Endothelial cell of hepatic sinusoid (primary cell): ENCODE measurements around the gene HOXB7.

Source experiments
- in situ Hi-C: cut with HindIII; loops from 2 replicates; pipeline ENCODE4 v1.10.0; 2017; ENCODE audit warnings: low sequenced_read_pairs

The HOXB7 gene

DNA sequence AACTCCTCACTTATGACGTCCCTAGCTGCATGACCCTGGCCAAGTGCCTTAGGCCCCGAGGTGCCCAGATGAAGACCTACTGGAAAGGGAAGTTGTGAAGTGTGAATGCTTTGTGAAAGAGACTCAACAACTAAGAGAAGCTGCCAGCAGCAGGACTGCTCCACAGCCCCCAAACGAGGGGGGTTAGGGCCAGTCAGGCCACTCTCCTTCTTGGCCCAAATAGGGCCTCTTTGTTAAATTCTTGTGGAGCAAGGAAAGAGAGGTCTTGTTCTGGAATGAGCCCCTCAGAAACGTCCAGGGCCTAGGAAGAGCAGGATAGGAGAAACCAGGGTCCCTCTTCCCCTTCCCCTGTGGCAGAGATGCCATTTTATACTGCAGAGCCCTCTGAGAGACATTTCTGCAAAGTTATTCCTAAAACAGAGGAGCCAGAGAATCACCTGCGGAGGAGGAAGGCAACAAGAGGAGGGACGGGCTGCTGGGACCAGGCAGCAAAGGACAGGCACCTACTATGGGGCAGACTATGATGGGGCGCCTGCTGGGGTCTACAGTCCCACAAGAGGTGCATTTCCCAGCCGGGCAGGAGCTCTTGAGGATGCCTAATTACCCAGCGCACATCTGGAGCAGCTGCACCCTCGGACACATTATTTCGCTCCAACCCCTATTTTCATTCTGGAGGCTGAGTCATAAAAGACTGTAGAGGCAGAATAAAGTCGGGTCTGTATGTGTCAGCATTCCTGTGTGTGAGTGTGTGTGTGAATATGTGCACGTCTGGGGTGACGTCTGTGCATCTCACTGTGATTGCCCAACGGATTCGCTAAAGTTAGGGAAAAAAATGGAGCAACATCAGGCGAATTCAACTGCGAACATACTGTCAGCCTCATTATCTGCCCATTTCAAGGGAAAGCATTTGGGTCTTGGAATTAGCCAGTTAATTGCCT, 26.8 kb upstream of the HOXB7 start:
- in situ Hi-C loops: no loop called here

DNA sequence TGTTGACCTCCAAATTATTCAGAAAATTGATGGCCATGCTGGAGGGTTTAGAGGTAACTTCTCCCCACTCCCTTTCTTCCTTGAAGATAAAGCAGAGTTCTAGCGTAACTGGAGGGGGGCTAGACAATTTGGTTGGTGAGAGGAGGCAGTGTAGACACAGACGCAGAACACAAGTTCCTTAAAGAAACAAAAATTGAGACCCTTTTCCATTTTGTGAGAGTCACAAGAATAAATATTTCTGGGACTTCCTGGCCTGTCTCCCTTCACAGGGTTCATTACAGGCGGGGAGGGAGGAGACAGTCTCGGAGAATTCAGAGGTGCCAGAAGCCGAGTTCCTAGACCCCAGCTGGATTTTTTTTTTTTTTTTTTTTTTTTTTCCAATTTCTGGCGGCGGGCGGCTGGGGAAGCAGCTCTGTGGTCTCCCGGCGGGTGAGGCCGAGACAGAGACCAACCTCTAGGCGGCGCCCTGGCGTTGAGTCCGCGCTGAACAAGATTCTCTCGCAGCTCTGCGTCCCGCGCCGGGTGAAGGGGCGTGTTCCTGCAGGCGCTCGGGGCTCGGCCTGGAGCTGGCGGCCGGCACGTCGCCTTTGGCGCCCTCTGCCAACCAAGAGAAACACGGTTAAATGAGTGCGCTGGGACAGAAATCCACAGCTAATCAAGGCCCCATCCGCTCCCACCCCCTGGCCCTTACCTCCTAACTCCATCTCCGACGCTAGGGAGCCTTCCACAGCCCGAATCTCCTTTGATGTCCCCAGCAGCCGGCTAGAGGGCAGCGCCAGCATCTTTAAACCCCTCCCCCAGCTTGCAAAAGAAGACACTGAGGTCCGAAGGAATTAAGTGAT, 25.6 kb upstream of the HOXB7 start:
- in situ Hi-C loops: no loop called here

DNA sequence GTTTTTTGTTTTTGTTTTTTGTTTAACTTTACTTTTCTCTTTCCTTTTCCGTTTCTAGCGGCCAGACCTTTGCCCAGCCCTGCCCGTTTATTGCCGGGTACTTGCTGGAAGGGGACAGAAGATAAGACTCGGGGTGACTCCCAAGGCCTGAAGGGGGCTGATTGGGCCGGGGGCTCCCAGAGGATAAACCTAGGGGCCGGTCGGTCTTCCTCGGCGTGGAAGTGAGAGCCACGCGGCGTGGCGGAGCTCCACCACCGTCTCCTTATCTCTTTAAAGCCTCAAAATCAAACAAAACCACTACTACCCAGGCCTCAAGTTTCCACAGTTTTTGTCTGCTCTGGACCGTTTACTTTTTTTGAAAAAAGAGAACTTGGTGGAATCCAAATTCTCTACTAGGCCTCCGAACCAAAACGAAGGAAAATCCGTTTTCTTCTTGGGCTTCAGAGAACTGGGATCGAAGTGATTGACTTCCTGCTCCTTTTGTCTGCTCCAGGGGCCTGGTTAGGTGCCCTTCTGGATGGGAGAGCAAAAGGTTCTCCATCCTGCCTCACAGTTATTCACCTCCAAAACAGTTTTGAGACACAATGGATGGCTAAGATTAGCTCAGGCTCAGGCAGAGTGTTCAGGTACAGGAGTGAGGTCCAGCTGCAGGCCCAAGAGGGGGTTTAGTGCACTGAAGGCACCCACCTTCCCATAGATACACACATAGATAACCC, 23.8 kb upstream of the HOXB7 start:
- in situ Hi-C loops: no loop called here

DNA sequence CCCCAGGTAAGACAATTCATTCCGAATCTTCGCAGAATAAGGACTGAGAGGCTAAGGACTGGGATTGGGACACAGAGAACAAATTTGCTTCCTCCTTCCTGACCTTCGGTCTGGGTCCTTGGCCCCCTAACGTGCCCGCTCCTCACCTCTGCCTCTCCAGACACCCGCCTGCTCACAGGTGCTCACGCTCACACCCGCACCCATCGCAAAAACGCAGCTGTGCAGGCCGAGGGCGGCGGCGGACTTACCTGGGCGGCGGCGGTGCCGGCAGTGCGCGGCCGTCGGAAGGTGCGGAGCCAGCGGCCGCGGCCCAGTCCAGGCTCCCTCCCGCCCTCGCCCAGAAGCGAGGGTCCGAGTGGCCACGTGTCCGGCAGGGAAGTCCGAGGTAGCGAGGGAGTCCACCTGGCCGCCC, 22.5 kb upstream of the HOXB7 start:
- in situ Hi-C loops: no loop called here

DNA sequence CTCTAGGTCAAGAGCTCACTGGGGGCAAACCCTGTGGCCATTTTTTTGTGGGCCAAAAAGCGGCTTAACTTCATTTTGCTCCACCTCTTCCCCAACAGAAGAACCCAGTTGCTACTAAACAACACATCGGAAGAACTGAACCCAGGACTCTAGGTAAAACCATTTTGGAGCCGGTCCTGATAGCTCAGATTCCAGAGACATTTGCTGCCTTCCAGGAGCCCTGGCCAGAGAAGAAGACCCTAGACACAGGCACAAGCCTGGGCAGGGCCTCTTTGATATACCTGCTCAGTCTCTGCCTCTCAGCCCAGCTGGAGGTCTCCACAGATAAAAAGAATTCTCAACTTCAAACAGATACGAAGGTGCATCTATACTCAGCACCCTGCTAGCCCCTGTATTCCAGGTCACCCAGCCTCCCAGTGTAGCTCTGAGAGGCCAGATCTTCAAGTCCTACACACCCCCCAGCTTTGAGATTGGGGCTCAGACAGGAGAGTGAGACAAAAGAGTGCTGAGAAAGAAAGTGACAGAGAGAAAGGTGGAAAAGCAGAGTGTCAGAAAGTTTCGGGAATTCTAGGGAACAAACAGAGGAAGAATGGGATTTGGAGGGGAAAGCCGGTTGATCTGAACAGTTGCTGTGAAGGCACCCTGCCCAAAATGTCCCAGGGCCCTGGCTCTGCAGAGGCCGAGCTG, 21.9 kb upstream of the HOXB7 start:
- in situ Hi-C loops: no loop called here

DNA sequence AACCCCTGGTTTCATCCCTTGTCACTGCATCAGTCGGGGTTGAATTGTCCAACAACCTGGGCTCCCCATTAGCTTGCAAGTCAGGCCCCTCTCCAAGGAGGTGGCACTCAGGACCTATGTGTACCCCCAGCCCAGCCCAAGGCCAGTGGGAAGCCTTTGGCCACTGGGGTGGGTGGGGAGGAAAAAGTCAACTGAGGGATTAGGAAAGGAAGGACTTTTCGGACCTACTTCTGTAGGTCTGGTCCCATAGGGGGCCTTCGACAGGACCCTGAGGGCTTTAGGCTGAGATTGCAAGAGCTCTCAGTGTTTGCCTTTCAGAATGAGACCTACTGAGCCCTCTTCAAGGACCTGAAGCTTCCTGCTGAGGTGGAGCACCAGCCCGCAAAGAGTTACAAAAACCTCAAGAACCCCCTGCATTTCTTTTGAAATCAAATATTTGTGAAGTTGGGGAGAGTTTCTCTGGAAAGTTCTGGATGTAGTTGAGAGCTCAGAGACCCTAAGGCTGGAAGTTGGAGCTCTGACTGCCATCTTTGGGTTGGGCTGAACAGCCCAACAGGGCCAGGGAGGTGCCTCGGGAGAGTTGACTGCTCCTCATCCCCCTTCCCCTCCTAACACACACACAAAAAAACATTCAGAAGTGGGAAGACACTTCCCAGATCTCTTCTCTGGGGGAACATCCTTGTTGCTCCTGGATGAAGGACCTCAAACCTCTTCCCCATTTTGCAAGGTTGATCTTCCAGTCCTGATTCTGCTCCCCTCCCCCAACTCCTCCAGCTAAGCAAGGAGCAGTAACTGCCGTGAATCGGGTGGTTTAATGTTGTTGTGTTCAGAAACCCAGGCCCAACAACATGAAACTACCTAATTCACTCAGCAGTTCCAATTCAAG, 21.1 kb upstream of the HOXB7 start:
- in situ Hi-C loops: no loop called here

DNA sequence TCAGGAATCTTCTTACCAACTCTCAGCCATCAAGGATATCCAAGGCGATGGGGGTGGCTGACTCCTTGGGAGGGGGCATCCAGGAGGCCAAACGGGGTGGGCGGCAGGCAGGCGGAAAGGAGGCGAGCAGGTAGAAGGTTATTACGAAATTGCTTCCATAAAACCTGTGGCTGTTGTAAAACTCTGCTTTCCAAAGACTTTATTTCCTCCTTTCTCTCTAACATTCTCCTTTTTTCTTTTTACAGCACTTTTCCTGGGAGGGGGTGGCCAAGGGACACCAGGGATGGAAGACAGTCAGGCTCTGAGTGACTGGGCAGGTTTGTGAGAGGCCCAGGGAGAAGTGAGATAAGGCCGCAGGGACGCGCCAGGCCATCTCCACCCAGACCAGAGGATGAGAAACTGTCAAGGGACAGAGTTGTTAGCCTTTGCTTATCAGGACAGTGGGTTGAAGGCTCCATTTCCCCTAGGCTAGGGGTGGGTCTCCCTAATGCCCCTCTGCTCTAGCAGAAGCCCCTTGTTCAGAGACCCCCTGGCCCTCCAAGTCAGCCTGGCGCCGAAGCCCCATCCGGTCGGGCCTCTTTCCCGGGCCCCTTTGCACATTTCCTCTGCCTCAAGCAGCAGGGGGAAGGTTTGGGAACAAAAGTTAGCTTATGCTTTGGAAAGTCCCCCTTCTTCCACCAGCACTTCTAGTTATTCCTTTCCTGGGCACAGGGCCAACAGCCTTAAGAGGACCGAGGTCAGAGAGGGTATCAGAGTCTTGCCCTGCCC, 20.3 kb upstream of the HOXB7 start:
- in situ Hi-C loops: no loop called here

DNA sequence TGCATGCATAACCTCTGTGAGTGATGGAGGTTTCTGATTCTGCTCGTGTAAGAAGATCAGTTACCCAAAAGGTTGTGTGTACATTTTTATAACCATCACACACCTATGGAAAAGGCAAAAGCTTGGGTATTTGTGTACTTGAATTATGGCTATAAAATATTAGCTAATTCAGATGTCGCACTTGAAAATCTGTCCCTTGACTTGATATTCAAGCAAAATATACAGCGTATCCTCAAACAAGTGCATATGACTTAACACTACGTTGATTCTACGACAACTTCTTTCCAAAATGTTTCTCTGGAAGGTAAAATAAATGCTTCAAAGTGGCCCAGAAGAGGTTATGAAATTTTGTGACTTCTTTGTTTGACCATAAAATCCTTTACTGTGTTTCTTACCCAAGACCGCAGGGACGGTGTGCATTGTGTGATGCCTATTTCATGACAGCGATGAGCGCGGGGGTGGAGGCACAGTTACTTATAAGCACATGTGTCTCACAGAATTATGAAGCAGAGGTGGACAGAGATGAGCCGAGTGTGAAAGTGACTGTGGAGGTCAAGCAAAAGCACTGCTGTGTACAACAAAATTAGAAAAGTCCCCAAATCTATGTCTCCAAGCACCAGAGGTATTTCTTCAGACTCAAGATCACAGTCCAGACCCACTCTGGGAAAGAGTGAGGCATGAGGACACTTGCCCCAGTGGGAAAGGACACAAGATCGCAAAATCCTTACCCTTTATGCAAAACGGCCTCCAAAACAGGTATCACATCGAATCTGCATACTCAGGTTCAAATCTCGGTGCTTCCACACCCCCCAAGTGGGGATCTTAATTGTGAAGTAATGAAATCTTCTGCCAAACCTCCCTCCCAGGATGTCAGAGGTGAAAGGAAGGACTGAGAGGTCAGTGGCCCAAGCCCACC, 19.4 kb upstream of the HOXB7 start:
- in situ Hi-C loops: no loop called here

DNA sequence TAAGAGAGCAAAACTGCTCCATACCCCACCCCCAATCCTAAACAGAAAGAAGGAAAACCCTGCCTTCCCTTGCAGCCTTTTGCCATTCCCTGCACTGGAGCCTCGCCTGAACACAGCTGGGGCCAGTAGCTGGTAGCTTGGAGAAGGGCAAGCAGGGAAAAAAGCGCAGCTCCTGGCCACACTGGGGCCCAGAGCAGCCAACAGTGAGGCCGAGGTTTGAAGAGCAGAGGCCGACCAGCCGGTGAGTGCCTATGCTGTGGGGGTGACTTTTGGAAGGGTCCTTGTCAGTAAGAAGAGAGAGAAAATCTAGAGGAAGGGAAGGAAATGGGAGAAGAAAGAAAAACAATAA, 18.6 kb upstream of the HOXB7 start:
- in situ Hi-C loops: no loop called here

DNA sequence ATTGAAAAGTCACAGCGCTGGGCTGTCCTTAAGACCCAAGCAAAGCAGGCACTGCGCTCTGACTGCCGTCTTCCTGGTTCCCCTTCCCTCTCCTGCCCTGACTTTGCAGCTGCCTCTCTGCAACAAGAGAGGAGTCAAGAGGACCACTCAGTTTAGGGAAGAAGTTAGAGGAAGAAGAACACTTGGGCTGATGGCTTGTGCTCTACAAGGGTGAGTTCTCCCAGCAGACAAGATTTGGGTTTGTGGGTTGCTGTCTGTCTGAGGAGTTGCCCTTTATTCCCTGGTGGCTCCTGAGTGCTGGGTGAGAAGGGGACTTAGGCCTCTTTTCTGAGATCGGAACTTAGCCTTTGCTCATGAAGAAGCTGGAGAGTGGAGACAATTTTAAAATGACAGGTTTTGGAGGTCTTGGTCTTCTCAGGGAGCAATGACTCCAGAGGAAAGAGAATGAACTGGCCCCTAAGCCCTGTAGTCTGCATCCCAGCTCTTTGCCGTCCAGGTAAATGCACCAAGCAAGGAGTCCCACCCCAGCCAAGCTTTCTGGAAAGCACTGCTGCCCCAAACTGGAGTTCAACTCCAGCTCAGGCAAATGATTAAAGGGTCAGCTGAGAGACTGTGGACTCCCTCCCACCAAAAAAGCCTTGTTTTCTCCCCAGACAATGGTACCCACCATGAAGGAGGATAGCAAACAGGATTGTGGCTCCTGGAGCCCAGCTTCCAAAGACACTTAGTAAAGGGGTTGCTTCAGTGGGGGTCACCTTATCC, 18.0 kb upstream of the HOXB7 start:
- in situ Hi-C loops: no loop called here

DNA sequence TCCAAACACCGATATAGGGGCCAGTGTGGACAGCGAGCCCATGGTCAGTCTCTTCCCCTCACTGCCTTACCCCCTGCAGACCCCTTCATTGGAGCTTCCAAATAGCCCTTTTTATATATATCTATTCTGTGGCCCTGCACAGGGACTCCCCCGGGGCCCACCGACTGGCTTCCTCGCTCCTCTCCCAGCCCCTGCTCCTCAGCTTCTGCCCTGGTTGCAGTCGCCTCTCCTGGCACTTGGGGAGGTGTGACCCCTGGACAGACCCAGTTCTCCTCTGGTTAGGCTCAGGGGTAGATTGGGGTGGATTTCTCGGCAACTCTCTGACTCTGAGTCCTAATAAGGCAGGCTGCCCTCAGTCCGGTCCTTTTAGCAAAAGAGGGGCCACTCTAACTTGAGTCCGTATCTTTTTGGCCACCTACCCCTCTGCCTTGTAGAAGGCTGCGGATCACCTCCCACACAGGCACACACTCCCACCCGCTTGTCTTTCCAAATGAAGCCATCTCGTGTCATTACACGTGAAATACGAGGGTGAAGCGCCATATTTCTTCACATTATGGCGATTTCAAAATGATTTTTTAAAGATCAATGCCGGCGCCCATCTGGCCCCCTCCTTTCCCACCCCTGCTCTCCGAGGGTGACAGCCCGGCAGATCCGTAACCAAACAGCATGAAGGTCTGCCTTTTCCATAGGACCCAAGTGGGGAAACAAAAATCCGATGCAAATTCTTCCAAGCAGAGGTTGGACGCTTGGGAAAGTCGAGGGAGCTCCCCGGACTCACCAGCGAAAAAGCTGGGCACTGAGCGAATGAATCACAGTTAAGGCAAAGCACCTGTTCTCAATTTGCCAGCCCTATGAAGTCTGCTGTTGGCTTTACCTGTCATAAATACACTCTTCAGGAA, 17.1 kb upstream of the HOXB7 start:
- in situ Hi-C loops: no loop called here

DNA sequence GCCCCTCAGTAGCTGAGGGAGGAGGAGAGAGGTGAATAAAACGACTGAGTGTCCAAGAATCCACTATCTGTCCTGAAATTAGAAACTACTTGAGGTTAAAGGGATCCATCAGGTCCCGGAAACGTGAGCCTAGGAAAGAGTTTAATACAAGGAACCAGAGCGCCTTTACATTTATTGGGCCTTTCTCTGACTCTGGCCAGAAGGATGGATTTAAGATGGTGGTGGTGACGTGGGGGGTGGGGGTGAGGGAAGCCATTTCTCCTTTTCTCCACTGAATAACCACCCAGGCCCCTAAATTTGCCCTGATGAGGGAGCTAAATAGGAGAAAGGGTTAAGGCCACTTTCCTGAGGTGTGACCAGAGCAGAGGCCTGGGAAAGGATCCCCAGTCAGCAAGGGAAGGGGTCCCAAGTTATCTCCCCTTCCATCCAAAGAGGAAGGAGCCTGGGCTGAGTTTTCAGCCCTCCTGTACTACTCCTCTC, 16.3 kb upstream of the HOXB7 start:
- in situ Hi-C loops: no loop called here

DNA sequence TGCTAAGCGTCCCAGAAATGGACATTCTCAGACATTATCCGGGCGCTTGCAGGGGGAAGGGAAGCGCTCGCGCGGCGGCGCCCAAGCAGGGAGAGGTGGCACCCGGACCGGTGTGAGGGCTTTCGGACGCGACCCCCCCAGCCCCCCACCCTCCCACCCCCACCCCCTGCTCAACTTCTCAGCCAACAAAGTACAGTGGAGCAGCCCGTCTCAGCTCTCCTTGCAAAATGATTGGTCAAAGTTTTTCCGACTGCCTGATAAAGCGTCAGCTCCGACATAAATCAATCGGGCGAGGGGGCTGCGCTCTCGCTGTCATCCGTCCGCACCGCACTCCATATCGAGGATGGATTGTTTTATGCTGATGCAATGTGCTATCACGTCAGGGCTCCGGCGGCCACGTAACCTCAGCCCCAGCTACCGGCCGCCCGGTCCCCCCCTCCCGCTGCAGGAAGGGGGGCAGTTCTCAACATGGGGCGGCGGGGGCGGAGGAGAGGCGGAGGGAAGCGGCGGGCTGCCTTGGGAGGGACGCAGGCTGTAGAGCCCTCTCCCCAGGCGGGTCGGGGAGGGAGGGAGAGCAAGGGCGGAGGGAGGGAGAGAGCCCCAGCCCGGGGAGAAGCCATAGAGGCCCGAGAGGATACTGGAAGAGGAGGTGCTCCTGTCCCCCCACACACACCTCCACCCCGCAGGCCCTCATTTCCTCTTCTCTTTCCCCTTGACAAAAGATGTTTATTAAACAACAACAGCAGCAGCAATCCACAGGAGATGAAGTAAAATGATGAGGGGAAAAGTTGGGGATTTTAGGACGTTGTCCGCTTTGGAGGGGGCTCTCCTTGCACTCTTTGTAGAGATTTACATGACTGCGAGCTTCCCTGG, 15.7 kb upstream of the HOXB7 start, which contains the start of gene HOXB9:
HOXB9 (minus strand) TSS at position 114 of the 873 bp plus-strand sequence; CDS start at position 25, 89 bp downstream.
- in situ Hi-C loops: no loop called here

DNA sequence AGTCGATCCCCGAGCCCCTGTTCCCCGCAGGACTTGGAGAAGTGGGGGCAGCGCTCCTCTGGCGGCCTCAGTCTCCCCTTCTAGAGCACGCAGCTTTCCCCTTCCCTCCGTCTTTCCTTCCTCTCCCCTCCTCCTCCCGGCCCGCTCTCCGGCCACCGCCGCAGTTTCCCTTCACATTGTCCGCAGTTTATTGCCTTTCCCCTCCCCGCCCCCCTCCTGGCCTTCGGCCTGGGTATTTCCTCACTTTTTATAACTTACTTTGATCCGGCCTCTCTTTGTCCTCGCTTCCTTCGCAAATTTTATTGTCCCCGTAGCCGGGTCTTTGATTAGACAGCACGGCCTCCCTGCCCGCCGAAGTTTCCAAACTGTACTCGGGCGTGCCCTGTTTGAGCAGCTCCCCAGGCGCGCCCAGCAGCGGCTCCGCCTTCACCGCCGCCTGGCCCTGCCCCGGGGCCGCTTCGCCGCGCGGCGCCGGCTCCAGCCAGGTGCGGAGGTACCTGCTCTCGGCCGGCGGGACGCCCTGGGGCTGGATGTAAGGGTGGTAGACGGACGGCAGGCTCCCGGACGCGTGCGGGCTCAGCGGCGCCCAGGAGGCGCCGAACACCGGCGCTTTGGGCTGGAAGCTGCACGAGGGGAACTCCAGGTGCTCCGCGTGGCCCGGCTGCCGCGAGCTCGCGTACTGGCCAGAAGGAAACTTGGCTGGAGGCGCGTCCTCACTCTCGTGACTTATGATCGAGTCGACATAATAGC, 14.9 kb upstream of the HOXB7 start:
- in situ Hi-C loops: no loop called here
